Measurements from ENCODE around the gene ACTR1B. TPM values are rescaled to one million over a fixed set of nuclear protein-coding genes. Genes with fewer than 3 reads are reported as not detected.

ACTR1B gene
- polyA plus RNA-seq, 1 experiment: 26.4 TPM

GRCh38 chr2:97708048-97708380, 44.2 kb upstream of the ACTR1B start:
- TF ChIP-seq CTCF (IDR thresholded peaks at IDR 0.05; ENCODE audit: low read depth, low read length): no peak
- DNase-seq (ENCODE audit: low read depth, low spot score): no peak
- no peak overlapping the region for H3K4me3 ChIP-seq (ENCODE audit: low read depth, low read length)
- H3K27ac ChIP-seq (ENCODE audit: low read depth, low read length): no peak overlapping the region
- ChIA-PET POLR2A (no interaction called here), CTCF (interaction anchor here (1.8 to 4.0 kb wide), 4 partner anchors 9 to 676 kb away, joined by 5 to 38 read pairs (median 12); no protein-coding TSS in a partner anchor)
- H3K9me3 ChIP-seq (ENCODE audit: control insufficient read depth, insufficient read depth, low read length): no peaks in the 10 kb centered on the region; the same call in 1 of the 2 replicates
- H3K27me3 ChIP-seq (ENCODE audit: control insufficient read depth, insufficient read depth, low read length): peaks cover 10% of the 10 kb centered on the region

- Histone ChIP-seq H3K4me3 (ENCODE audit: low read depth, low read length) (no peak overlapping the region), H3K9me3 (ENCODE audit: control insufficient read depth, insufficient read depth, low read length) (no peaks in the 10 kb centered on the region; the same call in 1 of the 2 replicates), H3K27me3 (ENCODE audit: control insufficient read depth, insufficient read depth, low read length) (peaks cover 14% of the 10 kb centered on the region), H3K27ac (ENCODE audit: low read depth, low read length) (no peak overlapping the region)
- no peak for DNase-seq (ENCODE audit: low read depth, low spot score)
- TF ChIP-seq CTCF (IDR thresholded peaks at IDR 0.05; ENCODE audit: low read depth, low read length): no peak
- ChIA-PET POLR2A (no interaction called here), CTCF (interaction anchor here (1.8 to 4.0 kb wide), 4 partner anchors 9 to 677 kb away, joined by 5 to 38 read pairs (median 12); no protein-coding TSS in a partner anchor)
These were observed 43.7 kb upstream of the ACTR1B start for GRCh38 chr2:97707362-97708047.

GRCh38 chr2:97706708-97707345, 43.0 kb upstream of the ACTR1B start:
- ChIA-PET POLR2A (no interaction called here), CTCF (interaction anchor here (4.0 kb wide), 1 partner anchor 8 kb away, joined by 38 read pairs; no protein-coding TSS in a partner anchor)
- Histone ChIP-seq H3K9me3 (ENCODE audit: control insufficient read depth, insufficient read depth, low read length) (no peaks in the 10 kb centered on the region), H3K27me3 (ENCODE audit: control insufficient read depth, insufficient read depth, low read length) (peaks cover 13% of the 10 kb centered on the region), H3K27ac (ENCODE audit: low read depth, low read length) (no peak overlapping the region), H3K4me3 (ENCODE audit: low read depth, low read length) (no peak overlapping the region)
- DNase-seq (ENCODE audit: low read depth, low spot score): no peak
- no peak for TF ChIP-seq CTCF (IDR thresholded peaks at IDR 0.05; ENCODE audit: low read depth, low read length)

- TF ChIP-seq CTCF (IDR thresholded peaks at IDR 0.05; ENCODE audit: low read depth, low read length): no peak
- POLR2A ChIA-PET: no interaction called here
- H3K4me3 ChIP-seq (ENCODE audit: low read depth, low read length): no peak overlapping the region
- H3K27ac ChIP-seq (ENCODE audit: low read depth, low read length): no peak overlapping the region
- peaks cover 7% of the 10 kb centered on the region for H3K27me3 ChIP-seq (ENCODE audit: control insufficient read depth, insufficient read depth, low read length)
- no peak for DNase-seq (ENCODE audit: low read depth, low spot score)
- no peaks in the 10 kb centered on the region for H3K9me3 ChIP-seq (ENCODE audit: control insufficient read depth, insufficient read depth, low read length)
- CTCF ChIA-PET: no interaction called here
These were observed 42.3 kb upstream of the ACTR1B start for GRCh38 chr2:97706112-97706511.

GRCh38 chr2:97704989-97705388, 41.1 kb upstream of the ACTR1B start:
- peaks cover 7% of the 10 kb centered on the region for H3K27me3 ChIP-seq (ENCODE audit: control insufficient read depth, insufficient read depth, low read length)
- H3K9me3 ChIP-seq (ENCODE audit: control insufficient read depth, insufficient read depth, low read length): no peaks in the 10 kb centered on the region
- H3K27ac ChIP-seq (ENCODE audit: low read depth, low read length): no peak overlapping the region
- DNase-seq (ENCODE audit: low read depth, low spot score): no peak
- CTCF ChIA-PET: no interaction called here
- TF ChIP-seq CTCF (IDR thresholded peaks at IDR 0.05; ENCODE audit: low read depth, low read length): no peak
- POLR2A ChIA-PET: interaction anchor here (0.6 kb wide), 1 partner anchor 71 kb away, joined by 4 read pairs; no protein-coding TSS in a partner anchor
- no peak overlapping the region for H3K4me3 ChIP-seq (ENCODE audit: low read depth, low read length)

Measured in AG04450 (cell line).